GM19099 (cell line): ENCODE results near the gene KRT72.

Experiments
- POLR2A ChIP-seq: IDR thresholded peaks from 3 replicates; pipeline ENCODE4 v1.6.1; 2011; ENCODE audit warnings: low read depth; ENCODE audit not compliant: insufficient read length; ENCODE audit errors: extremely low read depth

Gene KRT72

DNA sequence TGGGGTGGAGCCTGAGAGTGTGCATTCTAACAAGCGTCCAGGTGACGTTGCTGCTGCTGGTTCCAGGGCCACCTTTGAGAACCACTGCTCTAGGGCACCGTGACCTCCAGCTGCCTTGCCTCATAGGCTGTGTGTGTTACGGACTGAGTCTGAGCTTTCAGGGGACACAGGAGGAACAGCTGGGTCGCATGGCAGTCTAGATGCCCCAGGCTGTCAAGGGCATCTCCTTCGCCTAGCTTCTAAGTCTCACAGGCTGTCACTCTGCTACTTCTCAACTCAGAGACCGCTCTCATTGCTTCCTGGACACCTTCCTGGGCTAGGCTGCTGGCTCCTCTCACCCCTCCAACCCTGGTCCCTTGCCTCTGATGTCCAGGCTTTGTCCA is 16.1 kb upstream of the KRT72 start:
- no peak for TF ChIP-seq POLR2A

DNA sequence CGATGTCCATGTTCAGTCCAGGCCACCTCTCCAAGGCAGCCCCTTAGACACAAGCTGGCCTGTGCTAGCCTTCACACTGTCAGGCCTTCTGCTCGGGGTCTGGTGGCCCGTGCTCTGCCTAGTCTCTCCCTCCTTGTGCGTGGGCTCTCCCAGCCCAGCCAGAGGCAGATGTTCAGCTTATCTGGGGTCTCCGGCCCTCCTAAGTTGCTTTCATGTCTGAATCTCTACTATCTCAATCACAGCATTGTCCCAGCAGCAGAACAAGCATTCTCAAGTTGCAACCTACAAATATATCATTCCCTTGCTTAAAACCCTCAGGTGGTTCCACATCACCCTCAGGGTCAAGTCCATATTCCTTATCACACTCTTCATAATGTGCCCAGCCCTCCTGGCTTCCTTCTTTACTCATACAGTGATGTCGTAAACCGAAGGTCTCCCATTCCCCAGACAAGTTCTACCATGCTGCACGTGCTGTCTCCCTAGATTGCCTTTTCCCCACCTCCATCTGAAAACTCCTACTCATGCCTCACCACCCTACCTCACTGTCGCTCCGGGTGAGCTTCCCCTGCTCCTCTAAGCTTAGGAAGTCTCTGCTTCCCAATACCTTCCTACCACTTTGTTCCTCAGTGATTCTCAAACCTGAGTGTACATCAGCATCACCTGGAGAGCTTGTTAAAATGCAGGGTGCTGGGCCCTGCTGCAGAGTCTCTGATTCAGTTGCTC is 15.6 kb upstream of the KRT72 start:
- no peak for TF ChIP-seq POLR2A

DNA sequence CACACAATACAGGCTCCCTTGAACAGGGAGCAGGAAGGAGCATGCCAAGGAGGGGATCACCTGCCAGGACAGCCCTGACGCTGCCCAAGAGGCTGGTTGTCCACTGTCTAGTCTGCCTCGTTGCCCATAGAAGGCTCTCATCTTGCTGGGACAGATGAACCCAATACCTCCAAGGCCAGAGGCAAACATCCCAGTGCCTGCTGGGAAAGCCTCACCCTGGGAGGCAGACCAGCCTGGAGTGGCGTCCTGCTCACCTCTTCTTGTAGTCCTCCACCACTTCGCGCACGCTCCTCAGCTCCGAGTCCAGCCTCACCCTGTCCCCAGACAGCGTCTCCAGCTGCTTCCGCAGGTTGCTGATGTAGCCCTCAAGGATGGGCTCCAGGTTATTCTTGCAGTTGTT is 14.6 kb upstream of the KRT72 start:
- TF ChIP-seq POLR2A = no peak

DNA sequence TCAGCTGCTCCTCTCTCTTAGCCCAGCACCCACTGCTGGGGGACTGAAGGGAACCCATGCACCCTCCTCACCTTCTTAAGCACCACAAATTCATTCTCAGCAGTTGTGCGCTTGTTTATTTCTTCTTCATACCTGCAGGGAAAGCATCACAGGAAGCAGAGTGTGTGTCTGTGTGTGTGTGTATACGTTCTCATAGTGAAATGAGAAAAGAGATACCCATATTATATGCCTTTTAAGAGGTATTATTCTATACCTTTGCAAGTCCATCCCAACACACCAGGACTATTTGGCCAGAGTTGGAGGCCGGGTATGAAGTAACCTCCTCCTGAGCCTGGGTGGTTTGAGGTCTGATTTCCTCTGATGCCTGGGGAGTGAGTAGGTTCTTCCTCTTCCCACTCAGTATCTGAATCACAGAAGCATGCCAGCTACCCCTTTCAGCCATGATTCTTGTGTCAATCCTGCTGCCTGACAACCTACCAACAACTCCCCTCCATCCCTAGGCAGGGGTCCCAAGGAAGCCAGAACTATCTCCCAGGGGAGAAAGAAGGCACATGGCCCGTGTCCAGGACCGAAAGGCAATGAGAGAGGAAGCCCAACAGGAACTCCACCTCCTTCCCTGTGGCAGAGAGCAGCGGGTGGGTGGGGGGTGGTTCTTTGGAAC is 14.1 kb upstream of the KRT72 start:
- no peak for TF ChIP-seq POLR2A

DNA sequence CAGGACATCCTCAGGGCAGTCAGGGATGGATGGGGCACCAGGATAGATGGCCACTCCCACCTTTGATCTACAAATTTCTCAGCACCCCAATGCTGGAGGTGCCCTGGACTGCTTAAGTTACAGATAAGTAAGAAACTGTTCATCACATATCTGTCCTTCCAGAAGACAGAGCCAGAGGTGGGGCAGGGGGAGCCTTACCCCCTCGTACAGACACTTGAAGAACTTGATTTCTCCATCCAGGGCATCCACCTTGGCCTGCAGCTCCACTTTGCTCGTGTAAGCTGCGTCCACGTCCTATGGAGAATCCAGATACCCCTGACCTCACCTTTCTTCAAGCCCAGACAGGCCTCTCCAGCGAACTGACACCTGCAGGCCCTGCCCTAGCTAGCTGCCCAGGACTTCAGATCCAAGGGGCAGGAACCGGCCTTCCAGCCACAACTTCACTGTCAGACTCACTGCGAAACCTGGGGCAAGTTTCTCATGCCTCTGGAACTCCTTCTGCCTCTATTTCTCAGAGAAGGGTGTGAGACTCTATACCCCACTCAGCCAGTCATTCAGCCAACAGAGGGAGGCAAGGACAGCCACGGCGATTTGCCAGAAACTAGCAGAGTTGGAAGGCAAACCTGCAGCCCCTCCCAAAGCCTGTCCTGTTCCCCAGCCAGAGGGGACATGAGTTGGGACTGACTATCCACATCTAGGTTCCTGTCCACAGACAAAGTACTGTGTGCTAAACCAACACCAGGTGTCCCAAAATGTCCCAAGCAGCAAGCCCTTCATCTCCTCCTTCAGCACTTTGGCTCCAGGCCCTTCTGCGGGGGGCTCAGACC is 13.3 kb upstream of the KRT72 start:
- TF ChIP-seq POLR2A = no peak

DNA sequence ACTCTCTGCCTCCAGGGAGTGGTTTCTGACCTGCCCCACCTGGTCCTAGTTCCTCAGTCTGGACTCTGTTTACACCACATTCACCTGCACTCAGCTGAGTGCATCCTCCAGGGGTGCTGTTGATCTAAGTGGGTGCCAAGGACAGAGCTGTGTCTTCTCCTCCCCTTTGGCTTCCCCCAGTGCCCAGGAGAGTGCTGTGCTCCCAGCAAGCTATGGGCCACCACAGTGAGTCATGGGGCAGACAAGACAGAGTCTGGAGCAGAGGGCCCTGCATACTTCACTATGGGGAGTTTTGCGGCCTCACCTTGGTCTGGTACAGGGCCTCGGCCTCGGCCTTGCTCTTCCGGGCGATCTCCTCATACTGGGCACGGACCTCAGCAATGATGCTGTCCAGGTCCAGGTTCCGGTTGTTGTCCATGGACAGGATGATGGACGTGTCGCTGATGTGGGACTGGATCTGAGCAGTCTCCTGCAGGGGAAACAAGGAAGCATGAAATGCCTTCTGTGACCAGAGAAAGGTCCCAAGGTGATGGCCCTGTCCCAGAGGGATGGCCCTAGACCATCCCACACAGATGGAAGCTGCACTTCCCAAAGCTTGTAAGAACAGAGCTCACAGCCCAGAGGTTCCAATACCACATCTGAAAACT is 12.2 kb upstream of the KRT72 start:
- TF ChIP-seq POLR2A = no peak

DNA sequence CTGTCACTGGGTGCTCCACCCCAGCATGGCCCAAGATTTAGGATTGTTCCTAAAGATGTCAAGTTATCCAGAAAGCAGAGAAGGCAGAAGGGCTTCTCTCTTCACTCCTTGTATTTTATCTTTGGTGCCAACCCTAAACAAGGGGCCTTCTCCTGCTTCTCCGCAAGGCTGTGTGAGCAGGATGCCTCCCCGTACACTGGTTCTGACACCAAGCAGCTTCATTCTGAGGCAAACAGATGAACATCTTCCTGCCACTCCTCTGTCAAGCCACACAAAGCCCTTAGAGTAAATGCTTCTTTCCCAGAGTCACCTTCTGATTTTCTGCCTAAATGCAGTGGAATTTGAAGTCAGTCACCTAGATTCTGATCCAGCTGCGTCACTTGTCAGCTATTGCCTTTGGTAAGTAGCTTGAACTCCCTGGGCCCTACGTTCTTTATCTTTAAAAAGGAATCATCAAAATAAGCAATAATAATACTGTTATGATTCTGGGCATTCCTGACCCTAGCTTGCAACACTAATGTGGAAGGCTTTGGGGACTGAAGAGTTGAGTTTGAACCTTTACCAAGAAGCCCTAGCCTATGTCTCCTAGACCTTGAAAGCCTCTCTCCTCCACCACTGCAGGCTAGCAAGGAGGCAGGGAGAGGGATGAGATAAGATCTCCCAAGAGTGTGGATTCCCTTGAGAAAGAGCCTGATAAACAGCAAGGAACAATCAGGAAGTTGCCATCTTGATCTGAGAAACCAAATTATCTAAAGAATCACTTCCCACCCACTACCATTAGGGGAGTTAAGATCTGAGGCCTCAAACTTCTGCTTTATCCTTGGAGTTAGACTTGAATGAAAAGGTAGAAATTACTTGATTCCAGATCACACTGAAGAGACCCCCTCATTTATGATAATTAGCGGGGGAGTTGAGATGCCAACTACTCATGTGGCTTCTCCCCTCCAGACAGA is 11.4 kb upstream of the KRT72 start:
- no peak for TF ChIP-seq POLR2A

DNA sequence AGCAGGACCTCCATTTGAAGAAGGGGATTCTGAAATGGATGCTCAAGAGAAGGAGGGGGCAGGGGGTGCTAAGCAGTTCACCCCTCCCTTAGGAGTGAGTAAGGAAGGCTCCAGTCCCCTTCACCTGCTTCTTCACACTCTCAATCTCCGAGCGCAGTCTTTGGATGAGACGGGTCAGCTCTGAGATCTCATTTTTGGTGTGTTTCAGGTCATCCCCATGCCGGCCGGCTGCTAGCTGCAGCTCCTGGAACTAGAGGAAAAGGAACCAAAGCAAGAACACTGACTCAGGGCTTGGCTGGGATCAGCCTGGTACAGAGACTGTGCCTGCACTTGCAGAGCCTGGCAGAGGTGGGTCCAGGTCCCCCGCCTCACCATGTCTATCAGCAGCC is 9.8 kb upstream of the KRT72 start:
- TF ChIP-seq POLR2A = no peak

DNA sequence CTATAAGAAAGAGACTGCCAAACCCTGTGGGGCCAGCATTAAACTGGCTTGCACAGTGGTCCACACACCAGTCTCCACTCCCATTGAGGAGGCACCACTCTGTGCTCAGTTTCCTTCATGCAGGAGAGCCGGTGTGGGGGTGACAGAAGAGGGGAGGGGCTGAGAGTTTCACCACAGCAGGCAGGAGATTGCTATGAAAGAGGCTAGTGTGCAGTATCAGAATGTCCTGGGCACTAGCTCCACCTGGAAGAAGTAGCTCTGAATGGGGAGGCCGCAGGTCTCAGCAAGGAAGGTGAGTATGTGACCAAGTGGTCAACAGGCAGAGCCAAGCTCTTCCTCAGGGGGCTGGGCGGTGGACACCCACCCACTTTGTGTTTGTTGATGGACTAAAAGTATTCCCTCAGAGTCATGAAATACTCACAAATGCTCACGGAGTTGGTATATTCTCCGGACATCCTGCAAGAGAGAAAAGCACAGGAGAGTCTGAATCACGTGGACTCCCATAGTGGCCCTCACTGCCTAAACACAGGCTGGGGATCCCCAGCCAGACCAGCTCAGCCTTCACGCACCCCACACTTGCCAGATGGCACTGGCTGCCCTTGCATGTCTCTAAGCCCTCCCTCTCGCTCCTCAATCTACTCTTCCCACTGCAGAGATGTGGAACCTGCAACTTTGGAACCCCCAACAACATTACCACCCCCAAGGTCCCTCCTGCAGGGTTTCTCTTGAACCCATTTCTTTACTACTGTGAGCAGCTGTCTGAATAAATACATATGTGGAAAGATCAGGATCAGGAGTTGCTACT is 7.8 kb upstream of the KRT72 start:
- TF ChIP-seq POLR2A = no peak

DNA sequence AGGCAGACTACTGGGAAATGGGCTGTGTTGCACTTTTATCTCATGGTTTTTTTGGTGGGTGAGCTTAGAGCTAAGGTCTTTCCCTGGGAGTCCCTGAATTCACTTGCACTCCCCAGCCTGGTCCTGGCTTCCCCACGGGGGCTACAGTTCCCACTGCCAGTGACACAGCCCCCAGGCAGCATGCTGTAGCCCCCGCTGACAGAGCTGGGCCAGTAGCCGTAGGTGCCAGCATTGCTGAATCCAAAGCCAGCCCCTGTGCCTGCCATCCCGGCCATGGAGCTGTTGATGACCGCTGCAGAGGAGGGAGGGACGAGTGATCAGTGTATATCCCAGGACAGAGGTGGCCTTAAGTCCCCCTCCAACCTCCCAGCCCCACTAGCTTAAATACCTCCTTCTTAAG is 6.9 kb upstream of the KRT72 start:
- TF ChIP-seq POLR2A = no peak

DNA sequence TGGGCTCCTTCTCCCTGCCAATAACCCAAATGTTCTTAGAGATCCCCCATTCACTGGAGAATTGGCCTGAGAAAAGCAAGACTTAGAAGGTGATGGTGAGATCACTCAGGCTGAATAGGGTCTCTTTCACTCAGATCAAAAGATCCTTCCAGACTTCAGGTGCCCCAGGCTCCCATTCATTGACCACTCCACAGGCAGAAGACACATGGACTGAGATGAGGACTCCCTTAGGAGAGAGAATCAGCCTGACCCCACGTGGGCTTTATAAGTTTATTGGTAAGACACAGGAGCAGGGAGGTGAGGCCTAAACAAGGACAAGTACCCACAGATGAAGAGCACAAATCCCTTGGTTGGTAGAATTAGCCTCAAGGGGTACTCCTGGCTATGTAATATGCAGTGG is 6.1 kb upstream of the KRT72 start:
- TF ChIP-seq POLR2A = no peak

DNA sequence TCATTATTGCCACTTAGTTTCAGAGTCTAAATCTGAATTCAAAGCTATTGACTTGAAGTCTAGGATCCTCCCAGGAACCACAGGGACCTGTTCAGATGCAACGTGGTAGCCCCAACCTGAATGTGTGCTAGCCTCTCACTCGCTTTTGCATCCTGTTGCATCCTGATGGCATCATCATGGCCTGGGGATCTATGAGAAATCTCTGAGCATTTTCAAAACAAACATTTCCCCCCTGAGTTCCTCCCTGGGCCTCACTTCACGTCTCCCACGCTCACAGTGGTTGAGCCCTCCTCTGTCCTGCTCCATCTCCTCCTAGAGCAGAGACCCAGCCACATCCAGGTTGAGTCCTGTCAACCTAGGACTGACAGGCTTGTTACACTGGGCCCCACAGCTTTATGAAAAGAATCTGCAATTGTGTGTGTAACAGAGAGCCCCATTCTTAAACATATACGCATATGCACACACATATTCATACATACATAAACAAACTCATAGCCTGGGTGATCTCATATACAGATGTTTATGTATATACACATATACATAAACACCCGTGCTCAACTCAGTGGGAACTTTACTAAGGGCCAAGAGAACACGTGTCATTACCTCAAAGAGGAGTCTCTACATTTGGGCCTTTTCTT is 5.4 kb upstream of the KRT72 start:
- no peak for TF ChIP-seq POLR2A

DNA sequence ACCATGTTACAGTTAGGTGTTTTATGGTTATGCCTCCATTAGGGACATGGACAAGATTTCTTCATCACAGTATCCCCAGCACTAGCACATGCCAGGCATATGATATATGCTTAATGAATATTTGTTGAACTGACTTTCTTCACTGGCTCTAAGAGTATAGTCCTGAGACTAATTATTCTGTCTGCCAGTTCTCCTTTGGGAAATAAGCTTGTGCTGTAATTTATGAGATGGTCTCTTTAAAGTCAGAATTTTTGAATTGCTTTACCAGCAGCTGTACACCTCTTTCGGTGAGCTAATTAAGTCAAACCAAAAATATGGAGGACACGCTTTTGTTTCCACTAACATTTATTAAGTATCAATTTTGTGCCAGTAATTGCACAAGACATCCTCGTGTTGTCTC is 4.8 kb upstream of the KRT72 start:
- no peak for TF ChIP-seq POLR2A
